ENCODE measurements around the gene SERPINI1.

Gene SERPINI1

DNA sequence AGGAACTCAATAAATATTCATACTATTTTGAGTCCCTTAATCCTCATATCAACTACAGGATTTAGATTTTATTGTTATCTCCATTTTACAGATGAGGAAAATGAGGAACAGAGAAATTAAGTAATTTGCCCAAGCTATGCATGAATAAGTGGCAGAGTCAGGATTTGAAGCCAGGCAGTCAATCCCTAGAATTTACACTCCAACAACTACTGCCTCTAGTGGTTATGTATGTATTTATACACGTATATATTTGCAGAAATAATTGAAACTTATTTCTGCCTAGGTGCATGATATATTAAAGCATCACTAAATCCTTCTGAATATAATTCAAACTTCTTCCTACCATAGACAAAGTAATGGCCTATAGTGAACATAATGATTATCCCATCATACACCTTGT lies 137.4 kb downstream of the SERPINI1 start:
- Histone ChIP-seq H3K36me3 (ENCODE audit: control insufficient read depth in 1 of 2, insufficient read depth in 2 of 2, low read length in 2 of 2) (no peaks in the 10 kb centered on the region), H3K4me3 (ENCODE audit: low read depth in 1 of 2, low read length in 2 of 2) (no peak overlapping the region), H3K9ac (ENCODE audit: low read depth in 1 of 2, low read length in 2 of 2) (no peak overlapping the region), H3K27me3 (ENCODE audit: control insufficient read depth in 1 of 2, insufficient read depth in 2 of 2, low read length in 2 of 2) (no peaks in the 10 kb centered on the region), H3K4me1 (ENCODE audit: control insufficient read depth in 1 of 2, insufficient read depth in 2 of 2, low read length in 2 of 2) (no peaks in the 10 kb centered on the region), H3K9me3 (ENCODE audit: control insufficient read depth in 1 of 2, low read length in 2 of 2) (no peaks in the 10 kb centered on the region), H3K27ac (ENCODE audit: low read depth, low read length) (no peak overlapping the region)

DNA sequence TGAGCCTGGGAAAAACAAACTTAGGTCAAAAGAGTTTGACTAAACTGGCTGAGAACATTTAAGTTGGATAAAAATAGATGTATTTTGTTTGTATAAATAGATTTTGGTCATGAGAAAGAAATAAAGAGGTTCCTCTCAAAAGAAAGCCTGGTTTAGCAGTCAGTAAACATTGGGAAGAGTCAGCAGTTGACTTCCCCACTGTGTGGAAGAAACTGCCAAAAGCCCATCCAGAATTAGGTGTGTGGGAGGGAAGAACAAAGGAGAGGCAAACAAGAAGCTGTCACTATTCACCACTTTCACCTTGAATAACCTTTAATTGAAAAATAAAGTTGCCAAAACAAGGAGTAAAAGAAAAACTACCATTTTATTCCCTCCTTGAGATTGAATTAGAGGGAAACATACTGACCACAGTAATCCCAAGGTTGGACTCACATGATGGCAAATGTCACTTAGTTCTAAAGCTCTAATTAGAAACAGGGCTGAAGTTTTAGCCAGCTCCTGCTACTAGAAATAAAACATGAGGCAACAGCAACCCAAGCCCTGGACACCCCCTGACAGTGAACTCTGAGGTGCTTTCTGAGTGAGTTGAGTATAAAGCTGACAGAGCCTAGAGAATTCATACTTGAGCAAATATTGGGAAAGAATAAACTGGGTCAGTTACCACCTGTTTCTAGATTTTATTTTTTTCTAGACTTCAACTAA lies 139.3 kb downstream of the SERPINI1 start:
- H3K36me3 ChIP-seq (ENCODE audit: control insufficient read depth in 1 of 2, insufficient read depth in 2 of 2, low read length in 2 of 2), result no peaks in the 10 kb centered on the region
- H3K4me3 ChIP-seq (ENCODE audit: low read depth in 1 of 2, low read length in 2 of 2), result no peak overlapping the region
- no peaks in the 10 kb centered on the region for H3K27me3 ChIP-seq (ENCODE audit: control insufficient read depth in 1 of 2, insufficient read depth in 2 of 2, low read length in 2 of 2)
- no peak overlapping the region for H3K9ac ChIP-seq (ENCODE audit: low read depth in 1 of 2, low read length in 2 of 2)
- no peaks in the 10 kb centered on the region for H3K9me3 ChIP-seq (ENCODE audit: control insufficient read depth in 1 of 2, low read length in 2 of 2)
- H3K4me1 ChIP-seq (ENCODE audit: control insufficient read depth in 1 of 2, insufficient read depth in 2 of 2, low read length in 2 of 2), result no peaks in the 10 kb centered on the region
- no peak overlapping the region for H3K27ac ChIP-seq (ENCODE audit: low read depth, low read length)

Measured in duodenal mucosa (tissue), 2 donors.